GM21381 (cell line): Measurements from ENCODE around the gene CPAMD8.

Experiments
- ATAC-seq: cut with Tn5 transposase; IDR thresholded peaks from one replicate; pipeline ENCODE4 v1.9.1; 2021; ENCODE audit warnings: mild to moderate bottlenecking, moderate library complexity; ENCODE audit not compliant: unreplicated experiment

CPAMD8 gene

GRCh38 chr19:16851031-16851712 lies 175.4 kb downstream of the CPAMD8 start:
- ATAC-seq = no peak

GRCh38 chr19:16850133-16850532 lies 176.5 kb downstream of the CPAMD8 start:
- no peak for ATAC-seq

- no peak for ATAC-seq
Observed at GRCh38 chr19:16849168-16849567, 177.4 kb downstream of the CPAMD8 start.

GRCh38 chr19:16847430-16847829 lies 179.2 kb downstream of the CPAMD8 start:
- no peak for ATAC-seq

GRCh38 chr19:16846901-16847300 lies 179.7 kb downstream of the CPAMD8 start:
- no peak for ATAC-seq
